ENCODE measurements around the gene EXPH5. TPM values are rescaled to one million over a fixed set of nuclear protein-coding genes. Genes with fewer than 3 reads are reported as not detected.

The EXPH5 gene
- total and polyA plus RNA-seq, 2 of the 8 experiments (the other 6 are each of a cell fraction or from before 2014, with no cell fraction given) = 1.1 to 11.5 TPM

Other genes starting within 250 kb of the EXPH5 start
- 0.22 and 0.52 TPM in 2 replicates for gene C11orf65, start 126.2 kb downstream of the EXPH5 start, total RNA-seq (2021; fragmentation: NEBNext Ultra II Directional; extraction: Animal tissue kit (Norgen Biotek cat#: 25700))
- gene C11orf65, start 126.2 kb downstream of the EXPH5 start, polyA plus RNA-seq (2011; rRNA removed) = 0.08 and 0.14 TPM in 2 replicates
- gene POGLUT3, start 95.4 kb downstream of the EXPH5 start, total RNA-seq (2021; fragmentation: NEBNext Ultra II Directional; extraction: Animal tissue kit (Norgen Biotek cat#: 25700)) = 14.6 and 17.4 TPM in 2 replicates
- gene POGLUT3, start 95.4 kb downstream of the EXPH5 start, polyA plus RNA-seq (2011; rRNA removed) = 3.5 and 4.7 TPM in 2 replicates
- gene DDX10, start 71.3 kb upstream of the EXPH5 start, total RNA-seq (2021; fragmentation: NEBNext Ultra II Directional; extraction: Animal tissue kit (Norgen Biotek cat#: 25700)) = 44.9 and 52.2 TPM in 2 replicates
- gene DDX10, start 71.3 kb upstream of the EXPH5 start, polyA plus RNA-seq (2011; rRNA removed) = 27.7 and 49.2 TPM in 2 replicates